NCI-H187 (cell line): ENCODE data around the gene TNS2.

Experiments
- DNase-seq, 2 experiments: peaks; one replicate each; lab custom pipeline; 2025; lab: John Stamatoyannopoulos, UW

The TNS2 gene

DNA sequence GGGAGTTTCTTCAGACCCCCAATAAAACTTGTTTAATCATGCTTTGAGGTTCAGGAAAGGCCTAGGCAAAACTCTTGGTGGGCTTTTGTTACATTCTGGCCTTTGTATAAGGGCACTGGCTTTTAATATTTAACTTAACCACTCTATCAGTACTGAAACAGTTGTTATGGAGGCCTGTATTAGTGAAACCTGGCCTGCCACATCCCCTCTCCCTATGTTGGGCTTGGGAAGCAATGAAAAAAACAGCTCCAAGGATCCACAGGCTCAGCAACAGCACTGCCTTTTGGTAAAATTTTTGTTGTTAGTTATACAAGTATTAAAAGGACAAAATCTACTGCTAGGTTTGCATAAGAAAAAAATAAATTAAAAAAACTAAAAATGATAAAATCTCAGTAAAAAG is 64.1 kb downstream of the TNS2 start:
- DNase-seq: no peak
